C4-2B (cell line): Measurements from ENCODE around the gene NEK9.

ENCODE experiments used
- CTCF ChIP-seq: fragments of 450-650 bp; conservative IDR thresholded peaks from 2 replicates; pipeline ENCODE4 v1.5.1; 2017; ENCODE audit warnings: mild to moderate bottlenecking
- ZFX ChIP-seq: fragments of 450-650 bp; IDR thresholded peaks from 2 replicates; pipeline ENCODE4 v1.6.1; 2017

DNA sequence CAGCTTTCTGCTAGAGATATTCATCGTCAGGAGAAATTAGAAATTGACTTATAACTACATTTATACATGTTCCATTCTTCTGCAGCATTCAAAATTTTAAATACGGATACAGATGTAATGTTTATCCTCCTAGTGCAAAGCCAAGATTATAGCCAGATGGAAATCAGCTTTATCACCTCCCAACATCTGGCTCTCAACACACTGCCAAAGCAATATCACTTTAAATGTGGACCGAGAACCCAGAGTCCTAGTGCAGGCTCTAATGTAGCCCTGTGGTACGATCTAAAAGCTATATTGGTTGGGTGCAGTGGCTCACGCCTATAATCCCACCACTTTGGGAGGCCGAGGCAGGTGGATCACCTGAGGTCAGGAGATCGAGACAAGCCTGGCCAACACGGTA is 82.1 kb downstream of the NEK9 start:
- TF ChIP-seq CTCF (no peak), ZFX (no peak)
